Progenitor cell of endocrine pancreas (in vitro differentiated cells): ENCODE results near the gene SEMA3B. TPM values are rescaled to one million over a fixed set of nuclear protein-coding genes. Genes with fewer than 3 reads are reported as not detected.
"Not testable (repeated sequence)": the region's sequence is repeated elsewhere in the genome, so short reads cannot be mapped to it uniquely, and the experiment has no call there.

Experiments used
- DNase-seq: peaks from one replicate; pipeline ENCODE4 v3.0.0; 2021; ENCODE audit warnings: low spot score; ENCODE audit not compliant: unreplicated experiment
- H3K27ac Mint-ChIP-seq: 2 replicates; pipeline ENCODE4 v1.8.0; 2021; ENCODE audit warnings: mild to moderate bottlenecking, moderate library complexity, mixed read lengths
- H3K27me3 Mint-ChIP-seq: 2 replicates; pipeline ENCODE4 v1.8.0; 2021; ENCODE audit warnings: mixed read lengths
- H3K36me3 Mint-ChIP-seq: 2 replicates; pipeline ENCODE4 v1.8.0; 2022; ENCODE audit warnings: mixed read lengths; ENCODE audit not compliant: insufficient read depth
- H3K4me1 Mint-ChIP-seq: 2 replicates; pipeline ENCODE4 v1.8.0; 2021; ENCODE audit warnings: low read depth, mixed read lengths
- H3K4me3 Mint-ChIP-seq: 2 replicates; pipeline ENCODE4 v1.8.0; 2021; ENCODE audit warnings: low read depth, mild to moderate bottlenecking, moderate library complexity, mixed read lengths
- H3K9me3 Mint-ChIP-seq: 2 replicates; pipeline ENCODE4 v1.8.0; 2021; ENCODE audit warnings: low read depth, mixed read lengths
- CTCF ChIP-seq: fragments of 200-600 bp; sonication (generic); IDR thresholded peaks from one replicate; pipeline ENCODE4 v1.5.0; 2021; ENCODE audit warnings: antibody characterized with exemption, mild to moderate bottlenecking; ENCODE audit not compliant: unreplicated experiment
- total RNA-seq: library from RNA; stranded (reverse); gene quantifications from 2 replicates; pipeline ENCODE4 v1.2.1, GENCODE V29; 2021

SEMA3B gene
- total RNA-seq, 1 donor from 2014 or later = 24.6 TPM

DNA sequence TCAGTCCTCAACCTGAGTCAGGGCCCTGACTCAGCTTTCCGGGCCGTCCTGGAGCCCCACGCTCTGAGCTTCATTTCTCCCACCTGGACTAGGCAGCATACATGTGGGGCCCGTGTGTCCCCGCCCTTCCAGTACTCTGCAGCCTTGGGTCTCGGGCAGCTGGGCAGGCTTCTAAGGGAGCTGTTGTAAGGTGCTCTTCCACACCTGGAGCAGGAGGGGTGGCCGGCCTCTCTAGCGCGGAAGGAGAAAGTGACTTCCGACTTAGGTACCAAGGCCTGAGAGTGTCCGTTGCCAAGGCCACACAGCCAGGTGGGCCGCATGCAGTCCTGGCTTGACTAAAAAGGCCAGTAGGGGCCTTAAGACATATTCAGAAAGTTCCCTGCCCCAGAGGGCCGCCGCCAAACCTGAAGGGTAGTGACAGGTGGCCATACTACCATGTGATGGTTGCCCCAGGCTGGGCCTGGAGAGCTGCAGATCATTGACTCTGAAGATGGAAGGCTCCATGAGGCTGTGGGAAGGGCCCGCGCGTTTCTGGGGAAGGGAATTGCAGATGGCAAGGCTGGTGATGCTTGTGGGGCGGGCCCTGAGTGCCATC is 9.4 kb upstream of the SEMA3B start:
- Mint-ChIP-seq H3K4me3 (no peak overlapping the region), H3K27me3 (no peaks in the 10 kb centered on the region), H3K9me3 (no peaks in the 10 kb centered on the region), H3K36me3 (peaks cover 11% of the 10 kb centered on the region), H3K4me1 (peaks cover 38% of the 10 kb centered on the region), H3K27ac (peak overlapping the region; percentile 87)
- DNase-seq = no peak
- no peak for TF ChIP-seq CTCF

GRCh38 chr3:50260027-50260941 is 8.7 kb upstream of the SEMA3B start:
- Mint-ChIP-seq H3K27ac (peak overlapping the region; percentile 96), H3K4me3 (peak overlapping the region; percentile 56)

GRCh38 chr3:50260942-50261441 is 8.0 kb upstream of the SEMA3B start:
- H3K27ac Mint-ChIP-seq = peak overlapping the region; percentile 96
- H3K4me3 Mint-ChIP-seq = peak overlapping the region; percentile 56
- no peak for TF ChIP-seq CTCF
- no peaks in the 10 kb centered on the region for H3K9me3 Mint-ChIP-seq
- peaks cover 46% of the 10 kb centered on the region for H3K4me1 Mint-ChIP-seq
- no peak for DNase-seq
- peaks cover 11% of the 10 kb centered on the region for H3K36me3 Mint-ChIP-seq
- no peaks in the 10 kb centered on the region for H3K27me3 Mint-ChIP-seq

More at GRCh38 chr3:50260027-50260941, 8.7 kb upstream of the SEMA3B start:
- no peaks in the 10 kb centered on the region for H3K9me3 Mint-ChIP-seq
- H3K27me3 Mint-ChIP-seq = no peaks in the 10 kb centered on the region
- peak; percentile 99 for TF ChIP-seq CTCF
- H3K36me3 Mint-ChIP-seq = peaks cover 11% of the 10 kb centered on the region
- H3K4me1 Mint-ChIP-seq = peaks cover 42% of the 10 kb centered on the region
- peak; percentile 95 for DNase-seq

- peak overlapping the region; percentile 56 for H3K4me3 Mint-ChIP-seq
- DNase-seq = no peak
- no peak for TF ChIP-seq CTCF
- peaks cover 47% of the 10 kb centered on the region for H3K4me1 Mint-ChIP-seq
- H3K9me3 Mint-ChIP-seq = no peaks in the 10 kb centered on the region
- H3K36me3 Mint-ChIP-seq = peaks cover 10% of the 10 kb centered on the region
- peak overlapping the region; percentile 96 for H3K27ac Mint-ChIP-seq
- H3K27me3 Mint-ChIP-seq = no peaks in the 10 kb centered on the region
Observed at GRCh38 chr3:50261505-50261904, 7.4 kb upstream of the SEMA3B start.

- not testable (repeated sequence) for H3K36me3 Mint-ChIP-seq, H3K27me3 Mint-ChIP-seq, DNase-seq, H3K4me3 Mint-ChIP-seq, H3K9me3 Mint-ChIP-seq
- Mint-ChIP-seq H3K27ac (peak overlapping the region; percentile 96), H3K4me1 (peaks cover 43% of the 10 kb centered on the region)
Observed at GRCh38 chr3:50262200-50262599, 6.7 kb upstream of the SEMA3B start.
